GM18498 (cell line): ENCODE results near the gene RHBDF1.

ENCODE experiments used
- ATAC-seq: cut with Tn5 transposase; IDR thresholded peaks from one replicate; pipeline ENCODE4 v1.9.1; 2021; ENCODE audit warnings: mild to moderate bottlenecking, moderate library complexity; ENCODE audit not compliant: unreplicated experiment

Gene RHBDF1, protein sequence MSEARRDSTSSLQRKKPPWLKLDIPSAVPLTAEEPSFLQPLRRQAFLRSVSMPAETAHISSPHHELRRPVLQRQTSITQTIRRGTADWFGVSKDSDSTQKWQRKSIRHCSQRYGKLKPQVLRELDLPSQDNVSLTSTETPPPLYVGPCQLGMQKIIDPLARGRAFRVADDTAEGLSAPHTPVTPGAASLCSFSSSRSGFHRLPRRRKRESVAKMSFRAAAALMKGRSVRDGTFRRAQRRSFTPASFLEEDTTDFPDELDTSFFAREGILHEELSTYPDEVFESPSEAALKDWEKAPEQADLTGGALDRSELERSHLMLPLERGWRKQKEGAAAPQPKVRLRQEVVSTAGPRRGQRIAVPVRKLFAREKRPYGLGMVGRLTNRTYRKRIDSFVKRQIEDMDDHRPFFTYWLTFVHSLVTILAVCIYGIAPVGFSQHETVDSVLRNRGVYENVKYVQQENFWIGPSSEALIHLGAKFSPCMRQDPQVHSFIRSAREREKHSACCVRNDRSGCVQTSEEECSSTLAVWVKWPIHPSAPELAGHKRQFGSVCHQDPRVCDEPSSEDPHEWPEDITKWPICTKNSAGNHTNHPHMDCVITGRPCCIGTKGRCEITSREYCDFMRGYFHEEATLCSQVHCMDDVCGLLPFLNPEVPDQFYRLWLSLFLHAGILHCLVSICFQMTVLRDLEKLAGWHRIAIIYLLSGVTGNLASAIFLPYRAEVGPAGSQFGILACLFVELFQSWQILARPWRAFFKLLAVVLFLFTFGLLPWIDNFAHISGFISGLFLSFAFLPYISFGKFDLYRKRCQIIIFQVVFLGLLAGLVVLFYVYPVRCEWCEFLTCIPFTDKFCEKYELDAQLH

DNA sequence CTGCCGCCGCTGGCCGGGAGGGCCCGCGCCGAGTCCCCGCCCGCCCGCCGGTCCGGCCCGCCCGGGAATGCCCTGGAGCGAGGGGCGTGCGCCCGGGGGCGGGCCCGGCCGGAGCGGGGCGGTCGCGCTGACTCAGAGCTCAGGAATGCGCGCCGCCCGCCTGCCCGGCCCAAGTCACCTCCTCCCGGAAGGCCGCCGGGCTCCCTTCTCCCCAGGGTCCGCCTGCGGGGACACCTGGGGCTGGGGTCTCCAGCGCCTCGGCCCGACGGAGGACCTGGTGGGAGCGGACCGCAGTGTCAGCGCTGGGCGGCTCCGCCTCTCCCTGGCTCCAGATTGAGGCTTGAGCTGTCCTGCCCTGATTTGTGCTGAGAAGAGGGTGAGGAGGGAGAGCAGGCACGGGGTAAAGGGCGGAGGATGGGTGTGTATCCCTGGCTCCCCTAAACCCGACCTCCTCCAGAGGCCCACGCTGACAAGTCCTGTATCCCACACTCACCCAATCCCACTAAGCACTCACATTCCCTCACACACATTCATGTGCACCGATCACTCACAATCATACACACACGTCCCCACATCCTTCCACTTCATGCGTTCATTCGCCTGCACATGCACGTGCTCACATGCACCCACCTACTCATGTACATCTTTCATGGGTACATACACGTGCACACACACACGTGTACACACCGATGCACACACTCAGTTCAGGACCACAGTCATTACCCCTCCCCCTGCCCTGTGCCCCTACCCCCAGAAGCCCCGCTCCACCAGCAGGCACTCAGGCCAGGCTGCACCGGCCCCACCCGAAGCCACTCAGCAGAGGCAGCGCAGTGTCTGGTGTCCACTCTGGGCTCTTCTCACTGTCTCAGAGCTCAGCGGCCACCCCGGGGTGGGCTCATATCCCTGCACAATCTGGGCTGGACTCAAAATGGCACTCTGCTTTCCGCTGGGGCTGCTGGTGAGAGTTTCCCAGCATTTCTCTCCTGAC, at the start of gene RHBDF1:
TSS of gene RHBDF1 (minus strand) at position 71 of the 988 bp plus-strand sequence. CDS start 7,616 bp downstream, outside the sequence.
- ATAC-seq: no peak

DNA sequence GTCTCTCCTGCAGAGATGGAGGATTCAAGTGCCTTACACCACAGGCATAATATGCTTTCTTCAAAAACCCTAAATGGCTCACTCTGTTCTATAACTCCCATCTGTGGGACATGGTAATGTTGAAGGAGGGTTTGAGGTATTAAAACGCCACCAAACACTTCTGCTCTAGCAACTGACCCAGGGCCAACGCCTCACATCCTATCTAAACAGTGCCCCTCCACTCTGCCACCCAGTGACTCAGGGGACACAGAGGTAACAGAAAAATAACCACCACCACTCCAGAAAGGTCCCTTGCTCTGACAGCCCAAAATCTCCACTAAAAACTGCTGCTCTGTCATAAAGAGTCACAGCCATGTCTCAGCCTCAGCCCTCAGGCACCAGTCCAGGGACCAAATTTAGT, 48.3 kb upstream of the RHBDF1 start:
- no peak for ATAC-seq

DNA sequence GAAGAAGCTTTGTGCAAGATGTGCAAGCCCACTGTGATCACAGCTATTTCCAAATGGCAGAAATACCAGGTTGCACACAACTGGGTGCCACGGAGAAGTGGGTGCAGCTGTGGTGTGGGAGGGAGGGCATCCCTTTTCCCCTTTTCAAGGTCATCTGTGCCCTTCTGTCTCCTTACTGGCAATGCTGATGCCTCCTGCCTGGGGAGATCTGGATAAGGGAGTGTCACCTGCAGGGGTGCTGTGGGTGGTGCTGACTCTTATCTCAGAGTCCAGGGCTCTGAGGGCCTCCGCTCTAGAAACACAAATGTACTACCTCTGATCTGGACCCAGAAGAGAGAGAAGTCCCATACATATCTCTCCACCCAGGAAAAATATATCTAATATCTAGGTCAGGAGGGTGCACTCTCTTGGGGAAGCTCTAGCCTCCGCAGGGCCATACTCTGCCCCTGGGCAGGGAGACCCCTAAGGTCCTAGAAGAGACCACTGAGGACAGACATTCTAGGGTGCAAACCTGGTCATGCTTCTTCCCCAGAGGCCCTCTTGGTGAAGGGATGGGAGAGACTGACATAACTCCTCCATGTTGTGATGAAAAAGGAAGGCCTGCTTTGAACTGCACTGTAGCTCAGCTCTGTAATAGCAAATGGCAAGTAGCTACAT, 47.5 kb upstream of the RHBDF1 start:
- no peak for ATAC-seq

DNA sequence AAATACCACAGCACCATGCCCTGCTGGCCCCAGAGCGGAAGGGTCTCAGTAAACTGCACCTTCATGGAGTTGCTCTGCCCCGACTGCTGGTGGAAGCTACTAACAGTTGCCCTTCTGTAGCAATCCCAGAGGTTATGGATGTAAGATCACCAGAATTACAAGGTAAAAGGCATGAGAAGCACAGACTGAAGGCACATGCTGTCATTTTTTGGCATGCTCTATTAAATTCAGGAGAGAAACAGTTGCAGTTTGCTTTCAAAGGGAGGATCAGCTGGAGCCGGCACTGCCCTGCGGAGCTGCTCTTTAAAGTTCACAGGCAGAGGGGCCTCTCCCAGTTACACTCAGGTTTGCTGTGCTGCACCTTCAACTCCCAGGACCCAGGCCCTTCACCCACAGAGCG, 46.9 kb upstream of the RHBDF1 start:
- ATAC-seq: no peak

DNA sequence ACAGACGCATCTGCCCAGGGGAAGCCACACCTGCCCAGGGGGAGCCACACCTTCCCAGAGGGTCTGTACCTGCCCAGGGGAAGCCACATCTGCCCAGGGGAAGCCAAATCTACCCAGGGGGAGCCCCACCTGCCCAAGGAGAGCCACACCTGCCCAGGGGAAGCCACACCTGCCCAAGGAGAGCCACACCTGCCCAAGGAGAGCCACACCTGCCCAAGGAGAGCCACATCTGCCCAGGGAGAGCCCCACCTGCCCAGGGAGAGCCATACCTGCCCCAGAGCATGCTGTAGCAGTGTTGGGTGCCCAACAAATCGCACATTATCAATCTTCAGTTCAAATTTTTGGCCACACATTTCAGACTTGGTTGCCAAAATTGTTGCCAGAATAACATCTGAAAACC, 46.4 kb upstream of the RHBDF1 start:
- ATAC-seq: no peak

DNA sequence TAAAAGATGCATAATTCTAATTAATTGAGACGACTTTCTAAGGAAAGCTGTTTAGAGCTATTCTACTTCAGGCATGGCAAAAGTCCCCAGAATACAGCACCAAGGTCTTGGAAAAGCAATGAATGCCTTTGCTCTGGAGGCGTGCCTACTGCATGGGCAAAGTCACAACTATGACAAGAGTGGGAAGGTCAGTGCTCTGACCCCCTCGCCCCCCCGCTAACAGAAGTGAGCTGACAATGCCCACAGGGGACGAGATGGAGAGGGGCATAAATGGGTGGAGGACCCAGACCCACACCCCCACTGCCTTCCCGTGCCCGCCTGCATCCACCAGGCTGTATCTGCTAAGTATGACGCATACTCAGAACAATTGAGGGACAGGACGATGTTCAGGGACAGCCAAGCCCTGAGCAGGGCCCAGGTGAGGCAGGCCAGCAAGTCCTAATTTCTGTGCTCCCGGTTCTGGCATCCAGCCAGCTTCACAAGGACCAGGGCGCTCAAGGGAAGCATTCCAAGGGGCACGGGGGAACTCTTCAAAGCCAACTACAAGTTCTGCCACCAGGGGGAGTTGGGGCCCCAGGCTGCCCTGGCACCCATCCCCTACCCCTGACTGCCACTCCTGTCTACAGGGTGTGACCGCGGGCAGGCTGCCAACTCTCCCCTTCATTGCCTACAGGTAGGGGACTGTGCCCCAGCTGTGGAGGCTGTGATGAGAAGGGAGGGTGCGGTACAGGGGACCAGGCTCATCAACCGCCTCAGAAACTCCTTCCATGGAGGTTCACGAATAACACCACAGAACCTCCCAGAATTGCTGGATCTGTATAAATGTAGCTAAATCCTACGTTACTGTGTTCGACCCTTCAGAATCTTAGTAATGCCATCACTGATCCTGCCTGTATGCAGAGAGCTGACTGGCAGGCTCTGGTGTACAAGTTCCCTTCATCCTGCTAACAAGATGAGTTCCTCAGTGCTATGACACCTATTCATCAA, 45.2 kb upstream of the RHBDF1 start:
- no peak for ATAC-seq

DNA sequence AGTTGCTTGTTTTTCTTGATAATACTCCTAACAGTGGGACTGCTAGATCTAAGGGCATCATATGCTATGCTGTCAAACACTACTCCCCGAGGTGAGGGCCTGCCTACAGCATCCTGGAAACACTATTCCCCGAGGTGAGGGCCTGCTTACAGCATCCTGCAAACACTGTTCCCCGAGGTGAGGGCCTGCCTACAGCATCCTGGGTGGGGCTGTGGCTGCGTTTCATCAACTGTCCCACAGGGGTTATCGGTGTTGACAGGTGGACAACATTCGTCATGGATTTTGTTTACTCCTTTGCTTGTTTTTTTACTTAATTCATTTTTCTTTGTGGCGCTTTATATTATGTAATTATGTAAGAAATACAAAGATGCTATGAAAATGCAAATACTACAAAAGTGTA, 43.6 kb upstream of the RHBDF1 start:
- ATAC-seq: no peak

DNA sequence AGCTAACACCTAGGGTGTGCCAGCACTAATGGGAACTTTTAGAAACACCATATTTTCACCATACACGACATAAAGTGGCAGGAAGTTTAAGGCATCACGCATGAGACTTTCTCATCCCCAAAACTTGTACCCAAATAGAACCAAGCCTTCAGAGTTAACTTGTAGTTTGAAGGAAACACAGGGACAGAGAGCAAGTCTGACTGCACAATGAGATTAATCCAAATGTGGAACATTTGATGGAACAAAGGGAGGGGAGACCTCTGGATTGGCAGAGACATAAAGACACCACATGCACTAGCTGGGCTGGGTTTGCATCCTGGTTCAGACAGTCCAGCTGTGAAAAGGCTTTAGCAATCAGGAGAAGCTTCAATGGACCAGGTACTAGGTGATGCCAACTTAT, 41.9 kb upstream of the RHBDF1 start:
- no peak for ATAC-seq

DNA sequence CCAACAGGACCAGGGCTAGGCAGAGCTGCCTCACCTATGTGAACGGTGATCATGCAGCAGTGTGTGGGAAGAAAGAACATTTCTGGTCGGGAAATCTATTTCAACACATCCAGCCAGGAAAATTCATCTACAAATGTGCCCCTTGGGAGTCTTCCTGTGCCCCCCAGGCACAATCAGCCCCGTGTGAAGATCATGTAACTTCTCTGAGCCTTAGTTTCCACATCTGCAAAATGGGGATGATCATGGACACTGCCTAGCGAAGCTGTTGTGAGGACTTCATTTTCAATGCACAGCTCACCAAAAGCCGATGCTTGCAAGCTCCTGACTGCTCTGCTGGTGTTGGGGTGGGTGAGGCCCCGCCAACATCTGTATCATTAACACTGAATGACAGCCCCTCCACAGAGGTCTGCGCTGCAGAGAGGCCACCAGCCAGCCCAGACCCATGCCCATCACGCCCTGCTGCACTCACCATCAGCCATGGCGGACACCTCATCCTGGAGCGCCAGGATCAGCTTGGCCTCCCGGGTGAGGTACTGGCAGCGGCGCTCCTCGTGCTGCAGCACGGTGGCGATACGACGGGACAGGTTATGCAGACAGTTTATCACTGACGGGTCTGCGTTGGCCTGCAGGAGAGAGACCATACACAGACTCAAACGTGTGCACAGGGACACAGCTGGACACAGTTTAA, 39.9 kb upstream of the RHBDF1 start:
- no peak for ATAC-seq

DNA sequence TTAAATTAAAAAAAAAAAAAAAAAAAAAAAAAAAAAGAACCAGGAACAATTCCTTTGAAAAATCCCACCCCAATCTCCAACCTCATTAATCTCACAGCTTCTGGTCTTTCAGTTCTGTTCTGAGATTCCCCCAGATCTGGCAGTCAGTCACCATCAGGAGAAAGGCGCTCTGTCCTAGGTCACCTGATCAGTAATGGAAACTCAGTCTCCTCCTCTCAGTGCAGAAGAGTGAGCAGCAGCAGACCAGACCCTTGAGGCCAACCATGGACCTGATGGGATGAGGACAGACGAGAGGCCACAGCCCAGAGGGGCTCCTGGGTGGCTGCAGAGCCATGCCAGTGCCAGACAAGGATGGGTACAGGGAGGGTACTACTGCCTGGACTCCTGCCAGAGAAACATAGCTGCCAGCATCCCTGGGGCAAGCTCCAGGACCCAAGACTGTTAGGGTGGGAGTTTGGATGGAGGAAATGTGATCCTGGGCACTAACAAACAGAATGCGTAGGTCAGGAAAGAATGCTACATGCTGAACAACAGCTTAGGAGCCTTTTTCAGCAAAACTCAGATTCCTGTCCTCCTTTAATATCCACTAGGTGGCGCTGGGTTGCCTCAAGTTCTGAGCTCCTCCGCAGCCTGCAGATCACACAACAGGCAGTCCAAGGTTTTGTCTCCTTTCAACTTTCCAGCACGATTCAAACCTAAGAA, 34.3 kb upstream of the RHBDF1 start:
- ATAC-seq: no peak

DNA sequence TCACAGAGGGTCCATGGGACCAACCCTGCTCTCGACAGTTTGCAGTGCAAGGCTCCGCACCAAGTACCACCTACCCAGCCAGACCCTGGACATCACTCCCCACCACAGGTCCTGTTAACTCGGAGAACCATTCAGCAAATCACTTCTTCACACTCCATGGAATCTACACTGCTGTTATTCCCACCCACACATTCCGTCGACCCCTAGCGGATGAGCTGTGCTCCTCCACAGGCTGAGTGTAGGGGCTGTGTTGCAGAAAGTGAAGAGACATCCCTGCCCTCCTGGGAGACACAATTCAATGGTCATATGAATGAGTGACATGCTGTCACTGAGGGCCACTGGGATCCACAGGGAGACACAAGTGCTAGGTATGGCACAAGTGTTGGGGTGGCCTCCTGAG, 33.1 kb upstream of the RHBDF1 start:
- ATAC-seq: no peak

DNA sequence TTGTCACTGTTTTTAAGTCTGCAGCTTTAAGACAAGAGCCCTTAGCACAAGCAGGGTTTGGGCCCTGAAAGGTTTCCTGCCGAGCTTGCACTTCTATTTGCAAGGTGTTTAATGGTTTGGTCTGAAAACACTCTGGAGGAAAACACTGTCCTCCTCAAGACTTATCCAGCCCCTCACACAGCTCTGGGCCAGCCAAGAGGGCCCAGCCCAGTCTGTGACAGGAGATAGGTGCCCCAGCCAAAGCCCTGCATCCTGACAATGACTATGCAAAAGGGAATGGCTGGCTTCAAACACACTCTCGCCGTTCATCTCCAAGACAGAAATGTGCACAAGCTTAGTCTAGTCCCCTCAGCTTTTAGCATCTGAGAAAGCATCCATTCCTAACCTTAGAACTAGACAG, 32.5 kb upstream of the RHBDF1 start:
- no peak for ATAC-seq

DNA sequence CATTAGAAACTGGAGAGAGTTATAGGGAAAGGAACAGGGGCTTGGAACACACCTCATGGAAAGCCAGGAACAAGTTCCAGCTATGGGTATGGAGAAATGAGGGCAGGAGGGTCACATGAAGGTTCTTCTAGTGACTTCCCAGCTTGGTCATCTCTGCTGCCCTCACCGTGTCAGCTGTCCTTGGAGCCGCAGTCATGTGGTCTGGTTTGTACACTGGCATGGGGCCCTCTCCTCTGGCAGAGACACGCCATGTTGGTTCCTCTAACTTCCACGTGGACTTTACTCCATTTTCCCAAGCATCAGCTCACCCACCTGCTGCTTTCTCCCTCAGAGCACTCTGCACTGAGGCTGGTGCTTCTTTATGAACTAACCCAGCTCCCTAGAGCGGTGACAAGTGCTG, 31.9 kb upstream of the RHBDF1 start:
- ATAC-seq: no peak

DNA sequence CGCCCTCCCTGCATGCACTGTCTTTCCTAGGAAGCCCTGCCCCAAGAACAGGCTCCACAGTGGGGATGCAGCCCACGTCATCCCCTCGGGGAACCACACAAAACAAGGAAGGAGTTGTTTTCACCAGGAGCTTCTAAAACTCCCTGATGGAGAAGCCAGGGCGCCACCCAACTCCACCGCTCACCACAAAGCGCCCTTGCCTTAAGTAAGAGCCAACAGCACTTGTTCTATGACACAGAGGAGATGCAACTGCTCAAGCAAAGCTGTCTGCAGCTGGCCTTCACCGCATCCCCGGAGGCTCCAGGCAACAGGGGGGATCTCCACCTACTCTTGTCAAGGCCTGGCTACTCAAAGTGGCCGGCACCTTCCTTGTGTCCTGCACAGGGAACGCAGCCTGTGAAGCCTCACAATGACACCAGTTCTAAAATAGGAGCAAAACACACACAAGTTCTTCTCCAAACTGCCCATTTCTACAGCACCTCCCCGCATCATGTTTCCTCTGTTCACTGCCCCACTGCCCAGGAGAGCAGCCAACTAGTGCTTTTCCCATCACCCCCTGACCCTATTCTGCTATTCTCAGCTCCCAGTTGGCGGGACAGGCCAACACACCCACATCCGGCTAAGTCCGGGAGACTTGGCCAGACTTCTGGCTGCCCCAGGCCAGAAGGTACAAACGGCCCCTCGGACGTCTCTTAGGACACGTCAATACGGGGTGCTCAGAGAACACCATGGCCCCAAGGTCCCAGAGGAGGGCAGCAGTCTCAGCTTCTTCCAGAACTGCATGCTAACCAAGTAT, 29.8 kb upstream of the RHBDF1 start:
- ATAC-seq: no peak

DNA sequence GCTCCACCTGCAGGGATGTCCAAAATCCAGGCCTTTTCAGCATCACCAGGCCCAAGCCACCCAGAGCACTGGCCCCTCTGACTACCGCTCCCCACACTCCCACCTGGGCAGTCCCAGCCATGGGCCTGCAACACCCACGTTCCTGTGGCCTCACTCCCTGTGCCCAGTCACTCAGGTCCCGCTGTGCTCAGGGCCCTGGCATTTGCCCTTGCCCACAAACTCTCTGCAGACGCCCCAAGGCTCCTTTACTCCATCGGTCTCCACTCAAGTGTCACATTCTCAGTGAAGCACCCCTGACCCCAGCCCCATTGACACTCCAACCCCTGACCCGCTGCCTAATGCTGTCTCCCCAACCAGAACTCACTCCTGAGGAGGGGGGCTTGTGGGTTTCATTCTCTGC, 29.2 kb upstream of the RHBDF1 start:
- no peak for ATAC-seq

DNA sequence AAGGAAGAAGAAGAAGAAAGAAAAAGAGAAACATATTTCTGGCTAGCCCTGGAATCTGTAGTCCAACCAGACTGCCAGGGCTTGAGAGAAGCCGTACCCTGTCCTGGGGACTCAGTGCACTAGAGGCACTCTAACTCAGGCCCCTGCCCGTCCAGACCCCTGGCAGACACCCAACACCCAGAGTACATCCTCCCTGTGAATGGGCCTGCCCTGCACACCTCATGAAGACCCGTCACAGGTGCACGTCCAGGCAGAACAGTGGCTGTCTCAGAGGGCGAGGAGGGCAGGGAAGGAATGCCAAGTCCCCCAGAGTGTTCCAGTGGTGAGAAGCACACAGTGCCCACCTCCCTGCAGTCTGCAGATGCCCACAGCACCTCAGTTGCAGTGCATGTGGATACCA, 28.6 kb upstream of the RHBDF1 start:
- no peak for ATAC-seq

DNA sequence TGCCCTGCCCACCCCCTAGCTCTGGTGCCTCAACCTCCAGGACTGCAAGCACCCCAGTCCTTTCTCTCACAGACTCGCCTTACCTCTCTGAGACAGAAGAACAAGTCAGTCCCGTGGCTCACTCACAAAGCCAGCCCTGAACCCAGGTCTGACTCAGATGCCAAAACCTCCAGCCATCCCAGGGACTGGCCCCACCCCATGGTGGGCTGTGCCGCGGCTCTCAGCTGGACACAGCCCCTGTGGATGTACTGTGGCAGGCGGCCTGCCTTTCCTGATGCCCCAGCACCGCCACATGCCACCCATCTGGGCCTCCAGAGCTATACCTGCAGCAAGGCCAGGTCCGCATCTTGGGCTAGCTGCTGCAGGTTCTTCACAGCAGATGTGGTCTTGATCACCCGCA, 25.4 kb upstream of the RHBDF1 start:
- no peak for ATAC-seq
